Osteocyte (in vitro differentiated cells): Measurements from ENCODE around the gene MYO1F. TPM values are rescaled to one million over a fixed set of nuclear protein-coding genes. Genes with fewer than 3 reads are reported as not detected.

Experiments used
- DNase-seq: peaks from one replicate; pipeline ENCODE4 v3.0.0; 2021; ENCODE audit warnings: mixed read lengths; ENCODE audit not compliant: unreplicated experiment; ENCODE audit errors: extremely low spot score
- H3K27ac Mint-ChIP-seq: one replicate; pipeline ENCODE4 v1.8.0; 2021; ENCODE audit warnings: mild to moderate bottlenecking, mixed read lengths; ENCODE audit not compliant: unreplicated experiment
- H3K27me3 Mint-ChIP-seq: one replicate; pipeline ENCODE4 v1.8.0; 2021; ENCODE audit warnings: mixed read lengths; ENCODE audit not compliant: unreplicated experiment
- H3K36me3 Mint-ChIP-seq: one replicate; pipeline ENCODE4 v1.8.0; 2021; ENCODE audit warnings: mixed read lengths; ENCODE audit not compliant: unreplicated experiment
- H3K4me1 Mint-ChIP-seq: one replicate; pipeline ENCODE4 v1.8.0; 2021; ENCODE audit warnings: mixed read lengths; ENCODE audit not compliant: unreplicated experiment
- H3K4me3 Mint-ChIP-seq: one replicate; pipeline ENCODE4 v1.8.0; 2021; ENCODE audit warnings: mild to moderate bottlenecking, moderate library complexity, mixed read lengths; ENCODE audit not compliant: unreplicated experiment
- H3K9me3 Mint-ChIP-seq: one replicate; pipeline ENCODE4 v1.8.0; 2021; ENCODE audit warnings: mixed read lengths; ENCODE audit not compliant: unreplicated experiment
- total RNA-seq: library from RNA; stranded (reverse); gene quantifications from 2 replicates; pipeline ENCODE4 v1.2.1, GENCODE V29; 2021
- TF ChIP-seq, protein P1 (sequence below): fragments of 200-600 bp; sonication (generic); IDR thresholded peaks from 2 replicates; pipeline ENCODE4 v1.5.0; 2021; ENCODE audit warnings: antibody characterized with exemption, mild to moderate bottlenecking, moderate library complexity

Gene MYO1F
- total RNA-seq, 1 donor from 2014 or later: 0.43 TPM

DNA sequence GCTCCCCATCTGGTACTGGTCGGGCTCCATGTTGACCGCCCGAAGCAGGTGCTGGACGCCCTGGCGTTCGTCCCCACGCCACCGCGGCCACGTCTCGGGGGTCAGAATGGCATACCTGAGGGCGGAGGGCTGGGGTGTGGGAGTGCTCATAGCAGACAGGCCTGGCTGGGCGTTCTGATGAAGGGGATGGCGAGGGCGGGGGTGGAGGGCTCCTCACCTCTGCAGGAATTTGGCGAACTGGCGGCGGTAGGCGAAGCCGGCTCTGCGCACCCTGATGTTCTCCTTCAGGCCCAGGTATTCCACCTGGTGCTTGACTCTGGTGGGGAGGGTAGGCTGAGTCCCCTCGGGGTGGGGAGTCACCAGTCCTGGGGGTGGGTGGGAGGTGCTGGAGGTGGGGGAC is 41.0 kb downstream of the MYO1F start:
- Mint-ChIP-seq H3K36me3 (no peaks in the 10 kb centered on the region), H3K4me3 (no peak overlapping the region), H3K27ac (no peak overlapping the region), H3K4me1 (no peaks in the 10 kb centered on the region), H3K27me3 (no peaks in the 10 kb centered on the region), H3K9me3 (no peaks in the 10 kb centered on the region)
- TF ChIP-seq, protein P1, sequence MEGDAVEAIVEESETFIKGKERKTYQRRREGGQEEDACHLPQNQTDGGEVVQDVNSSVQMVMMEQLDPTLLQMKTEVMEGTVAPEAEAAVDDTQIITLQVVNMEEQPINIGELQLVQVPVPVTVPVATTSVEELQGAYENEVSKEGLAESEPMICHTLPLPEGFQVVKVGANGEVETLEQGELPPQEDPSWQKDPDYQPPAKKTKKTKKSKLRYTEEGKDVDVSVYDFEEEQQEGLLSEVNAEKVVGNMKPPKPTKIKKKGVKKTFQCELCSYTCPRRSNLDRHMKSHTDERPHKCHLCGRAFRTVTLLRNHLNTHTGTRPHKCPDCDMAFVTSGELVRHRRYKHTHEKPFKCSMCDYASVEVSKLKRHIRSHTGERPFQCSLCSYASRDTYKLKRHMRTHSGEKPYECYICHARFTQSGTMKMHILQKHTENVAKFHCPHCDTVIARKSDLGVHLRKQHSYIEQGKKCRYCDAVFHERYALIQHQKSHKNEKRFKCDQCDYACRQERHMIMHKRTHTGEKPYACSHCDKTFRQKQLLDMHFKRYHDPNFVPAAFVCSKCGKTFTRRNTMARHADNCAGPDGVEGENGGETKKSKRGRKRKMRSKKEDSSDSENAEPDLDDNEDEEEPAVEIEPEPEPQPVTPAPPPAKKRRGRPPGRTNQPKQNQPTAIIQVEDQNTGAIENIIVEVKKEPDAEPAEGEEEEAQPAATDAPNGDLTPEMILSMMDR: no peak
- no peak for DNase-seq

DNA sequence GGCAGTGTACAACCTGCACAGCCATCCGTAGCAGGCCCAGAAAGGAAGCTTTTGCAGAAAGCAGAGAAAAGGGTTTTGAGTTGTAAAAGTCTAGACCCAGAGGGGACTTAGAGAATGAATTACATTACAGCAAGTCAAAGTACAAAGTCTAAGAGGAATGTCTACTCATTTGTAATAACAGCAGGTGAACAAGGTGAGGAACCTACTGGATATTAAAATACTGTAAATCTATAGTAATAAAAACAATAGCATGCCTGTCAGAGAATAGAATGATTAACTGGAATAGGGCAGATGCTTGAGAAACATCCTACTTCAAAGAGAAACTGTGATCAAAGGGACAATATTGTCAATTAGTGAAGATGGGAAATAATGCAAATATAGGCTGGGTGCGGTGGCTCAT is 45.0 kb downstream of the MYO1F start:
- Mint-ChIP-seq H3K27me3 (no peaks in the 10 kb centered on the region), H3K4me1 (peaks cover 8% of the 10 kb centered on the region), H3K4me3 (no peak overlapping the region), H3K27ac (no peak overlapping the region), H3K36me3 (peaks cover 3% of the 10 kb centered on the region), H3K9me3 (no peaks in the 10 kb centered on the region)
- DNase-seq: no peak
- TF ChIP-seq, protein P1: no peak

DNA sequence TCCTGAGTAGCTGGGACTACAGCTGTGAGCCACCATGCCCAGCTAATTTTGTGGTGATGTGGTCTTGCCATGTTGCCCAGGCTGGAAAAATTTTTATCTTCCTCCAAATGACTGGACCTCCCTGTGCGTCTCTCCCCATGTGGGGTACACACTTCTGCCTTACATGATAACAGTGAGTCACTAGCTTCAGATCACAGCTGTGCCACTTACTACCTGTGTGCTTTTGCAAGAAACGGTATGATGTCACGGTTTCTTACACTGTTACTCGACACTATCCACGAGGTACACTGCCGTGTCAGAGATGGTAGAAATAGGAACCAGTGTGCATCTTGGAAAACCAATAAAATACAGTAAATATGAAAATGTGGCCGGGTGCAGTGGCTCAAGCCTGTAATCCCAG is 45.8 kb downstream of the MYO1F start:
- Mint-ChIP-seq H3K4me1 (peaks cover 13% of the 10 kb centered on the region), H3K9me3 (no peaks in the 10 kb centered on the region), H3K27me3 (no peaks in the 10 kb centered on the region), H3K27ac (no peak overlapping the region), H3K36me3 (peaks cover 3% of the 10 kb centered on the region), H3K4me3 (no peak overlapping the region)
- DNase-seq: no peak
- TF ChIP-seq, protein P1: no peak

DNA sequence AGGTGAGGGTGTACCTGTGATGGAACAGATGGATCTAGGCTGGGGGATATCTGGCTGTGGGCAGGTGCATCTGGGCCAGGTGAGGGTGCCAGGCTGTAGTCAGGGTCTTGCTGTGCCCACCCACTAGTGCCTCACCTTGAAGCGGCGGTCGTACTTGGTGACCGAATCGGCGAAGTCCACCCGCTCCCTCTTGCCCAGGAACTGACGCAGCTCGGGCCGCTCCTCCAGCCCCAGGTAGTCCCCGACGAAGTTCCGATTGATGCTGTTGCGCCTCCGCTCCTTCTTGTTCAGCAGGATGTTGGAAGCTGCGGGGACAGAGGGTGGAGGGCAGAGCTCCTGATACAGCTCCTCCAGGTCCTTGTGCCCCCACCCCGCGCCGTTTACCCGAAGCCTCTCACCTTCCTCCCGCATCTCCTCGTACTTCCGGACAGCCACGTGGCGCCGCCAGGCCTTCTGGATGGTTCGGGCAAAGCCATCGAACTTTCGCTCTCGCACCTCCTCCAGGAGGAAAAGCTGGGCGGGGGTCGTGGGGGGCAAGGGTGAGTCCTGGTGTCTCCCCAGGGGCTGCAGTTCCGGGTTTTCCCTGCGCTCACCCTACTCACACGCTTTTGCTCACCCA is 47.1 kb downstream of the MYO1F start:
- TF ChIP-seq, protein P1: no peak
- peaks cover 3% of the 10 kb centered on the region for H3K36me3 Mint-ChIP-seq
- no peak overlapping the region for H3K4me3 Mint-ChIP-seq
- H3K27me3 Mint-ChIP-seq: no peaks in the 10 kb centered on the region
- no peak for DNase-seq
- H3K4me1 Mint-ChIP-seq: peaks cover 13% of the 10 kb centered on the region
- H3K27ac Mint-ChIP-seq: no peak overlapping the region
- H3K9me3 Mint-ChIP-seq: no peaks in the 10 kb centered on the region

DNA sequence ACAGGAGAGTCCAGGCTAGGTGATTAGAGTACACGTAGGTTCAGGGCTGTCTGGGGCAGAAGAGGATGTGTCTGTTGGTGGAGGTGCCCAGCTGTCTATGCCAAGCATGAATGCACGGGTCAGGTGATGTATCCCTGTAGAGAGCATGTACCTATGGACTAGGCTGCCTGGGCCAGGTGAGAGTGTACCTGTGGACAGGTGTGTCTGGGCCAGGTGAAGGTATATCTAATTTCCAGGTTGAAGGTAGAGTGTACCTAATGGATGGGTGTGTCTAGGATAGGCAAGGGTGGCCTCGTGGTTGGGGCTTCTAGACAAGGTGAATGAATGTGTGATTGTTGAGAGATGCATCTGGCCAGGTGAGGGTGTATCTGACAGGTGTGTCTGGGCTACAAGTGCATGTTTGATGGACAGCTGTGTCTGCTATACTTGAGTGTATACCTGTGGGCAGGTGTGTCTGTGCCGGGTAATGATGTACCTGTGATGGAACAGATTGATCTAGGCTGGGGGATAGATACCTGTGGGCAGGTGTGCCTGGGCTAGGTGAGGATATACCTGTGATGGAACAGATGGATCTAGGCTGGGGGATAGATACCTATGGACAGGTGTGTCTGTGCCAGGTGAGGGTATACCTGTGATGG is 47.8 kb downstream of the MYO1F start:
- Mint-ChIP-seq H3K27me3 (no peaks in the 10 kb centered on the region), H3K4me3 (no peak overlapping the region), H3K4me1 (peaks cover 15% of the 10 kb centered on the region), H3K36me3 (peaks cover 3% of the 10 kb centered on the region), H3K9me3 (no peaks in the 10 kb centered on the region), H3K27ac (no peak overlapping the region)
- TF ChIP-seq, protein P1: no peak
- no peak for DNase-seq
